ENCODE measurements around the gene TET3.

DNA sequence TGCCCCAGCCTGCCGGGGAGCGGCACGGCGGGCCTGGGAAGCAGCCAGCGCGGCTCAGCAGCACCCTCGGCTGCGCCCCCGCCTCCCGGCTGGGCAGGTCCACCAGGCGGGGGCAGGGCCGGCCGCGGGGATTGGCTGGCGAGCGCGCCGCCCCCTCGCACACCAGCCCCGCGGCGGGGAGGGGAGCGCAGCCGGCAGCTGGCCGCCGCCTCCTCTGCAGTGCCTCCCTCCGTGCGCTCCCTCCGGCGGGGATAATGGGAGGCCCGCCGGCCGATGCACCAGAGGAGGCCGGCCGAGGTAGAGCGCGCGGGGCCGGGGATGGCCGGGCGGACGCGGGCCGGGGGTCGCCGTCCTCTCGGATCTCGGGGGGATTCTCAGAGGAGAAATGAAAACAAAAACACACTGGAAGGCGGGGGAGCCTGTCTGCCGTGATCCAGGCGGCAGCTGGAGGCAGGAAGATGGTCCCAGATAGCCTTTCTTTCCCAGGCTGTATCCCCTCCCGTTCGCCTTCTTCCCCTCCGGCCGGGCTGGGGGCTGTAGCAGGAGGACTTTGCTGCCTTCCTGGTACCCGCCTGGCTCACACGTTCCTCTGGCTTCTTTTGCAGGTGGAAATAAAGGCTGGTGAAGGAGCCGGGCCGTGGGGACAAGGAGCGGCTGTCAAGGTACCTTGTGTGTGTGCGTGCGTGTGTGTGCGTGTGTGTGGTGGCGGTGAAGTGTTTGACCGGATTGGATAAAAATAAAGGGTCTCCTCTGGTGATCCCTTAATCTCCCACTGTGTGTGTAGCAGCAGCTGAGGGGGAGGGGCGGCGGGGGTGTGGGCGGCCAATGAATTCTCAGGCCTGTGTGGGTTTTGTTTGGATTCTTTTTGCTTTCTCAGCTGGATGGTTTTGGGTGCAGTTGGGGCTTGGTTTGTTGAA is 18.1 kb downstream of the TET3 start:
- TF ChIP-seq, protein P1, sequence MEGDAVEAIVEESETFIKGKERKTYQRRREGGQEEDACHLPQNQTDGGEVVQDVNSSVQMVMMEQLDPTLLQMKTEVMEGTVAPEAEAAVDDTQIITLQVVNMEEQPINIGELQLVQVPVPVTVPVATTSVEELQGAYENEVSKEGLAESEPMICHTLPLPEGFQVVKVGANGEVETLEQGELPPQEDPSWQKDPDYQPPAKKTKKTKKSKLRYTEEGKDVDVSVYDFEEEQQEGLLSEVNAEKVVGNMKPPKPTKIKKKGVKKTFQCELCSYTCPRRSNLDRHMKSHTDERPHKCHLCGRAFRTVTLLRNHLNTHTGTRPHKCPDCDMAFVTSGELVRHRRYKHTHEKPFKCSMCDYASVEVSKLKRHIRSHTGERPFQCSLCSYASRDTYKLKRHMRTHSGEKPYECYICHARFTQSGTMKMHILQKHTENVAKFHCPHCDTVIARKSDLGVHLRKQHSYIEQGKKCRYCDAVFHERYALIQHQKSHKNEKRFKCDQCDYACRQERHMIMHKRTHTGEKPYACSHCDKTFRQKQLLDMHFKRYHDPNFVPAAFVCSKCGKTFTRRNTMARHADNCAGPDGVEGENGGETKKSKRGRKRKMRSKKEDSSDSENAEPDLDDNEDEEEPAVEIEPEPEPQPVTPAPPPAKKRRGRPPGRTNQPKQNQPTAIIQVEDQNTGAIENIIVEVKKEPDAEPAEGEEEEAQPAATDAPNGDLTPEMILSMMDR (conservative IDR thresholded peaks at IDR 0.05; ENCODE audit: low read depth in 2 of 2) = no peak; a peak in 1 of 4 replicates
- TF ChIP-seq POLR2AphosphoS5 (IDR thresholded peaks at IDR 0.05; ENCODE audit: low read depth) (peak; percentile 76), EZH2phosphoT487 (IDR thresholded peaks at IDR 0.05; ENCODE audit: unreplicated experiment) (no peak), REST (IDR thresholded peaks at IDR 0.05; ENCODE audit: unreplicated experiment) (no peak), EZH2 (IDR thresholded peaks at IDR 0.05; ENCODE audit: low read depth, unreplicated experiment) (no peak), JUNB (IDR thresholded peaks at IDR 0.05; ENCODE audit: unreplicated experiment) (no peak), STAT1 (IDR thresholded peaks at IDR 0.05; ENCODE audit: unreplicated experiment) (no peak), CREB1 (CRISPR knock-in tag; IDR thresholded peaks at IDR 0.05; ENCODE audit: low read depth) (no peak), ZNF114 (CRISPR knock-in tag; IDR thresholded peaks at IDR 0.05) (no peak), NANOG (IDR thresholded peaks at IDR 0.05; ENCODE audit: borderline replicate concordance) (no peak)
